Ovary (tissue), 3 donors: ENCODE results near the gene C6orf163.

Source experiments
- CTCF ChIP-seq, 3 donors: fragments of 450-650 bp in 2 of 3; fragments of 200-600 bp in 1 of 3; IDR thresholded peaks; one replicate each; pipeline versions ENCODE4 v1.5.1 to v1.8.0; 2016 to 2022; ENCODE audit warnings: antibody characterized with exemption in 3 of 3, mild to moderate bottlenecking in 1 of 3
- EP300 ChIP-seq: sonication (generic); formaldehyde crosslinking; IDR thresholded peaks from one replicate; pipeline ENCODE4 v1.6.1; 2017; ENCODE audit warnings: antibody characterized with exemption
- POLR2A ChIP-seq: fragments of 450-650 bp; IDR thresholded peaks from one replicate; pipeline ENCODE4 v1.6.1; 2017; ENCODE audit warnings: antibody characterized with exemption, mild to moderate bottlenecking, moderate library complexity
- donor health status: DM: no; HTN: no; CAD: no.

GRCh38 chr6:87376643-87377042 is 32.0 kb downstream of the C6orf163 start:
- TF ChIP-seq CTCF (IDR thresholded peaks at IDR 0.05) (no peak), POLR2A (no peak), EP300 (no peak)
